IMR-90 (cell line): ENCODE data around the gene OVCH2. TPM values are rescaled to one million over a fixed set of nuclear protein-coding genes. Genes with fewer than 3 reads are reported as not detected.

Source experiments
- ATAC-seq: fragments of 200-7000 bp; cut with Tn5 transposase; 2 replicates; pipeline ENCODE4 v1.9.1; 2020; ENCODE audit warnings: low read depth, mild to moderate bottlenecking, moderate library complexity
- BruUV-seq: library from RNA; stranded (reverse); fragments of 400-500 nt; replicated peaks from 2 replicates; lab custom pipeline; 2021; lab: Mats Ljungman, UMichigan
- CTCF ChIA-PET: fragments of 300-600 bp; formaldehyde crosslinking; extraction: SDS; loops from one replicate; lab custom pipeline; 2021; ENCODE audit warnings: antibody characterized with exemption; lab: Yijun Ruan, JAX
- POLR2A ChIA-PET: fragments of 300-600 bp; sonication (Branson Sonifier 250); formaldehyde crosslinking; loops from one replicate; lab custom pipeline; 2022; ENCODE audit warnings: antibody characterized with exemption; ENCODE audit not compliant: unreplicated experiment; lab: Charles Lee
- DNase-seq: peaks from one replicate; pipeline ENCODE4 v3.0.0; 2013
- H2AFZ ChIP-seq: replicated peaks from 2 replicates; pipeline ENCODE3; 2013; ENCODE audit warnings: low read length, mild to moderate bottlenecking; ENCODE audit not compliant: poor library complexity
- H2AK5ac ChIP-seq: 2 replicates; pipeline ENCODE4 v1.6.1; 2013; ENCODE audit warnings: low read depth, low read length, inconsistent platforms
- H2AK9ac ChIP-seq: replicated peaks from 2 replicates; pipeline ENCODE3; 2013; ENCODE audit warnings: mild to moderate bottlenecking, low read depth, low read length, moderate library complexity; ENCODE audit not compliant: poor library complexity
- H2BK120ac ChIP-seq: 2 replicates; pipeline ENCODE4 v1.6.1; 2013; ENCODE audit warnings: low read depth, low read length, inconsistent platforms
- H2BK15ac ChIP-seq: 3 replicates; pipeline ENCODE4 v1.6.1; 2013; ENCODE audit warnings: low read depth, low read length, inconsistent platforms
- H2BK20ac ChIP-seq: 2 replicates; pipeline ENCODE4 v1.6.1; 2013; ENCODE audit warnings: low read depth, mild to moderate bottlenecking, inconsistent platforms, low read length, moderate library complexity
- H2BK5ac ChIP-seq: 2 replicates; pipeline ENCODE4 v1.6.1; 2013; ENCODE audit warnings: mild to moderate bottlenecking, low read depth, low read length, inconsistent platforms; ENCODE audit not compliant: poor library complexity, severe bottlenecking
- H3K14ac ChIP-seq: replicated peaks from 2 replicates; pipeline ENCODE4 v1.6.1; 2013; ENCODE audit warnings: low read depth, low read length, inconsistent platforms
- H3K18ac ChIP-seq: 2 replicates; pipeline ENCODE4 v1.6.1; 2013; ENCODE audit warnings: low read depth, low read length, control low read depth
- H3K23ac ChIP-seq: 2 replicates; pipeline ENCODE4 v1.6.1; 2013; ENCODE audit warnings: low read depth, low read length, inconsistent platforms
- H3K27ac ChIP-seq: 2 replicates; pipeline ENCODE4 v1.5.1; 2013; ENCODE audit warnings: mild to moderate bottlenecking, control low read depth, low read length; ENCODE audit not compliant: insufficient read depth
- H3K27me3 ChIP-seq: 2 replicates; pipeline ENCODE4 v1.6.1; 2013; ENCODE audit warnings: low read length; ENCODE audit not compliant: control insufficient read depth, insufficient read depth
- H3K36me3 ChIP-seq: 2 replicates; pipeline ENCODE4 v1.6.1; 2013; ENCODE audit warnings: low read length, mixed read lengths; ENCODE audit not compliant: control insufficient read depth, insufficient read depth
- H3K4ac ChIP-seq: 2 replicates; pipeline ENCODE4 v1.6.1; 2013; ENCODE audit warnings: low read depth, low read length, inconsistent platforms
- H3K4me1 ChIP-seq: 2 replicates; pipeline ENCODE4 v1.6.1; 2013; ENCODE audit warnings: low read length, mixed read lengths; ENCODE audit not compliant: control insufficient read depth, insufficient read depth
- H3K4me2 ChIP-seq: 2 replicates; pipeline ENCODE4 v1.6.1; 2013; ENCODE audit warnings: low read depth, mild to moderate bottlenecking, control low read depth, low read length, moderate library complexity
- H3K4me3 ChIP-seq: 2 replicates; pipeline ENCODE4 v1.5.1; 2013; ENCODE audit warnings: low read depth, mild to moderate bottlenecking, control low read depth, low read length, moderate library complexity; ENCODE audit not compliant: insufficient read depth
- H3K56ac ChIP-seq: 2 replicates; pipeline ENCODE4 v1.6.1; 2013; ENCODE audit warnings: low read length, inconsistent platforms; ENCODE audit not compliant: insufficient read depth; ENCODE audit errors: extremely low read depth
- H3K79me1 ChIP-seq, 2 experiments: 2 replicates each; pipeline ENCODE4 v1.6.1; 2013; ENCODE audit warnings: low read length in 2 of 2, inconsistent platforms in 1 of 2, low read depth in 1 of 2
- H3K9ac ChIP-seq: 2 replicates; pipeline ENCODE4 v1.6.1; 2013; ENCODE audit warnings: low read depth, low read length, control low read depth
- H3K9me1 ChIP-seq: 2 replicates; pipeline ENCODE4 v1.6.1; 2013; ENCODE audit warnings: low read length, inconsistent platforms; ENCODE audit not compliant: insufficient read depth
- H3K9me3 ChIP-seq: 2 replicates; pipeline ENCODE4 v1.6.1; 2013; ENCODE audit warnings: low read length; ENCODE audit not compliant: control insufficient read depth, insufficient read depth
- H4K20me1 ChIP-seq: 2 replicates; pipeline ENCODE4 v1.6.1; 2013; ENCODE audit warnings: low read length, inconsistent platforms; ENCODE audit not compliant: insufficient read depth
- H4K5ac ChIP-seq: 2 replicates; pipeline ENCODE4 v1.6.1; 2013; ENCODE audit warnings: mild to moderate bottlenecking, low read depth, low read length, control low read depth
- H4K8ac ChIP-seq, 2 experiments: 2 replicates each; pipeline ENCODE4 v1.6.1; 2013; ENCODE audit warnings: low read depth in 2 of 2, low read length in 2 of 2, control low read depth in 1 of 2, inconsistent platforms in 1 of 2
- H4K91ac ChIP-seq: 2 replicates; pipeline ENCODE4 v1.6.1; 2013; ENCODE audit warnings: low read depth, low read length, inconsistent platforms; ENCODE audit not compliant: insufficient read depth
- BHLHE40 ChIP-seq: fragments of 150-350 bp; IDR thresholded peaks from 2 replicates; pipeline ENCODE4 v1.6.1; 2016; ENCODE audit warnings: mild to moderate bottlenecking, low read depth, low read length
- CEBPB ChIP-seq: IDR thresholded peaks from 2 replicates; pipeline ENCODE4 v1.6.1; 2012; ENCODE audit warnings: low read depth, low read length, improper control_type of control experiment
- CHD1 ChIP-seq: IDR thresholded peaks from 2 replicates; pipeline ENCODE4 v1.6.1; 2012; ENCODE audit warnings: low read depth, low read length, improper control_type of control experiment
- CTCF ChIP-seq: conservative IDR thresholded peaks from 2 replicates; pipeline ENCODE4 v1.5.1; 2012; ENCODE audit warnings: mild to moderate bottlenecking, low read depth, low read length, improper control_type of control experiment
- FOS ChIP-seq: fragments of 150-350 bp; IDR thresholded peaks from 2 replicates; pipeline ENCODE4 v1.6.1; 2016; ENCODE audit warnings: low read depth, low read length
- MAFK ChIP-seq: IDR thresholded peaks from 2 replicates; pipeline ENCODE4 v1.6.1; 2012; ENCODE audit warnings: low read depth, low read length, improper control_type of control experiment
- MAZ ChIP-seq: IDR thresholded peaks from 2 replicates; pipeline ENCODE4 v1.6.1; 2012; ENCODE audit warnings: low read depth, mild to moderate bottlenecking, low read length, improper control_type of control experiment, moderate library complexity, borderline replicate concordance
- MXI1 ChIP-seq: IDR thresholded peaks from 2 replicates; pipeline ENCODE4 v1.6.1; 2012; ENCODE audit warnings: low read depth, mild to moderate bottlenecking, low read length, moderate library complexity, borderline replicate concordance
- NFE2L2 ChIP-seq: fragments of 150-350 bp; IDR thresholded peaks from 2 replicates; pipeline ENCODE4 v1.6.1; 2016; ENCODE audit warnings: low read depth, mild to moderate bottlenecking, low read length
- POLR2A ChIP-seq: IDR thresholded peaks from 2 replicates; pipeline ENCODE4 v1.6.1; 2012; ENCODE audit warnings: mild to moderate bottlenecking, low read depth, low read length
- RAD21 ChIP-seq: IDR thresholded peaks from 2 replicates; pipeline ENCODE4 v1.6.1; 2012; ENCODE audit warnings: low read length, improper control_type of control experiment
- RCOR1 ChIP-seq: IDR thresholded peaks from 2 replicates; pipeline ENCODE4 v1.6.1; 2012; ENCODE audit warnings: mild to moderate bottlenecking, low read length, improper control_type of control experiment; ENCODE audit not compliant: insufficient replicate concordance
- RFX5 ChIP-seq: IDR thresholded peaks from 2 replicates; pipeline ENCODE4 v1.8.0; 2012; ENCODE audit warnings: low read depth, mild to moderate bottlenecking, low read length, moderate library complexity
- SMC3 ChIP-seq: fragments of 150-350 bp; IDR thresholded peaks from 2 replicates; pipeline ENCODE4 v1.6.1; 2016; ENCODE audit warnings: low read depth, mild to moderate bottlenecking, antibody characterized with exemption, low read length, moderate library complexity
- USF2 ChIP-seq: fragments of 150-350 bp; IDR thresholded peaks from 2 replicates; pipeline ENCODE4 v1.6.1; 2017; ENCODE audit warnings: mild to moderate bottlenecking, antibody characterized with exemption, low read length, low read depth
- WGBS, 2 experiments: methylation state at CpG; one replicate each; pipeline versions ENCODE4 v1.1.5 to v1.1.7; 2013; ENCODE audit warnings: missing lambda C conversion rate in 2 of 2; ENCODE audit not compliant: insufficient read length in 1 of 2; ENCODE audit errors: extremely low coverage in 2 of 2; 5-methylcytosine and 5-hydroxymethylcytosine counted together
- dilution Hi-C: fragments of 300-500 bp; cut with HindIII; formaldehyde crosslinking; loops from one replicate; pipeline ENCODE4 v1.14.3; 2018; ENCODE audit warnings: low sequenced_read_pairs; ENCODE audit not compliant: unreplicated experiment
- in situ Hi-C: fragments of 300-500 bp; cut with MboI; formaldehyde crosslinking; loops from 3 replicates; pipeline ENCODE4 v1.14.3; 2019; ENCODE audit warnings: low sequenced_read_pairs, inconsistent platforms, mixed read lengths
- intact Hi-C: fragments of 100-400 bp; cut with micrococcal nuclease; formaldehyde crosslinking; loops from 2 replicates; pipeline ENCODE4 v1.10.0; 2022
- polyA plus RNA-seq, 3 experiments: library from polyadenylated mRNA; depleted of rRNA; stranded (reverse); fragments of >200 nt; gene quantifications; 2 replicates each; pipeline ENCODE4 v1.2.3, GENCODE V29; 2012; ENCODE audit warnings: low replicate concordance in 1 of 3
- total RNA-seq: library from RNA; depleted of rRNA; stranded (reverse); fragments of >200 nt; gene quantifications from 2 replicates; pipeline ENCODE4 v1.2.3, GENCODE V29; 2012
- TF ChIP-seq, protein P1 (sequence below): fragments of 150-350 bp; IDR thresholded peaks from 2 replicates; pipeline ENCODE4 v1.6.1; 2016; ENCODE audit warnings: low read depth, mild to moderate bottlenecking, low read length, moderate library complexity, borderline replicate concordance

OVCH2 gene
- total and polyA plus RNA-seq, 2 of the 4 experiments (the other 2 are of a cell fraction): 0.07 TPM; not detected in 1

- DNase-seq: no peak
- H4K8ac ChIP-seq: no peak overlapping the region
- WGBS, 2 experiments: 95% methylated on average over 4 of the region's 6 CpGs; no CpG with 5 or more reads in 1 of the 2 experiments
- no peak overlapping the region for H3K56ac ChIP-seq
- ChIA-PET POLR2A (no interaction called here), CTCF (interaction anchor here (1.0 kb wide), 1 partner anchor 94 kb away, joined by 4 read pairs; no protein-coding TSS in a partner anchor)
- H2AK9ac ChIP-seq: no peak overlapping the region
- H4K91ac ChIP-seq: no peak overlapping the region
- H2AFZ ChIP-seq: no peak overlapping the region
- no peaks in the 10 kb centered on the region for H3K9me3 ChIP-seq
- no peak overlapping the region for H3K18ac ChIP-seq
- H3K27me3 ChIP-seq: no peaks in the 10 kb centered on the region
- H3K27ac ChIP-seq: no peak overlapping the region
- H3K9me1 ChIP-seq: no peaks in the 10 kb centered on the region
- no peaks in the 10 kb centered on the region for H3K4me1 ChIP-seq
- no peak overlapping the region for H2BK15ac ChIP-seq
- intact Hi-C loops: loop anchor here (1.0 to 2.0 kb wide), 2 partner anchors 94 to 152 kb away; partner anchors contain the start of gene PPFIBP2
- no peaks in the 10 kb centered on the region for H3K79me1 ChIP-seq
- H3K14ac ChIP-seq: no peak overlapping the region
- H2BK20ac ChIP-seq: no peak overlapping the region
- no peak for ATAC-seq
- H3K23ac ChIP-seq: no peak overlapping the region
- H4K20me1 ChIP-seq: no peaks in the 10 kb centered on the region
- no peak overlapping the region for H4K5ac ChIP-seq
- in situ Hi-C loops: no loop called here
- H2BK120ac ChIP-seq: no peak overlapping the region
- H3K9ac ChIP-seq: no peak overlapping the region
- H2BK5ac ChIP-seq: no peak overlapping the region
- no TSS peak for BruUV-seq
- H3K4me3 ChIP-seq: no peak overlapping the region
- TF ChIP-seq RFX5: no peak
- no peak for TF ChIP-seq BHLHE40
- no peak for TF ChIP-seq NFE2L2
- TF ChIP-seq MAFK: no peak
- TF ChIP-seq SMC3: no peak
- no peak for TF ChIP-seq RCOR1
- no peak for TF ChIP-seq MAZ
- no peak for TF ChIP-seq USF2
- TF ChIP-seq POLR2A: no peak
- no peak for TF ChIP-seq CTCF
- TF ChIP-seq, protein P1, sequence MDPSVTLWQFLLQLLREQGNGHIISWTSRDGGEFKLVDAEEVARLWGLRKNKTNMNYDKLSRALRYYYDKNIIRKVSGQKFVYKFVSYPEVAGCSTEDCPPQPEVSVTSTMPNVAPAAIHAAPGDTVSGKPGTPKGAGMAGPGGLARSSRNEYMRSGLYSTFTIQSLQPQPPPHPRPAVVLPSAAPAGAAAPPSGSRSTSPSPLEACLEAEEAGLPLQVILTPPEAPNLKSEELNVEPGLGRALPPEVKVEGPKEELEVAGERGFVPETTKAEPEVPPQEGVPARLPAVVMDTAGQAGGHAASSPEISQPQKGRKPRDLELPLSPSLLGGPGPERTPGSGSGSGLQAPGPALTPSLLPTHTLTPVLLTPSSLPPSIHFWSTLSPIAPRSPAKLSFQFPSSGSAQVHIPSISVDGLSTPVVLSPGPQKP: no peak
- no peak for TF ChIP-seq FOS
- TF ChIP-seq CEBPB: no peak
- TF ChIP-seq MXI1: no peak
- TF ChIP-seq CHD1: no peak
- TF ChIP-seq RAD21: no peak
- H2AK5ac ChIP-seq: no peak overlapping the region
- H3K4ac ChIP-seq: no peak overlapping the region
- H3K36me3 ChIP-seq: no peaks in the 10 kb centered on the region
- dilution Hi-C loops: no loop called here
- H3K4me2 ChIP-seq: no peak overlapping the region
Observed at GRCh38 chr11:7664867-7665266, 41.4 kb downstream of the OVCH2 start.
